Central memory CD8-positive, alpha-beta T cell (primary cell): ENCODE data around the gene VDAC1.

Source experiments
- ATAC-seq: fragments of 150-1000 bp; cut with Tn5 transposase; replicated peaks from 2 replicates; pipeline ENCODE4 v1.10.0; 2022; ENCODE audit warnings: mild to moderate bottlenecking, moderate FRiP score, moderate number of reproducible peaks; ENCODE audit not compliant: poor library complexity, severe bottlenecking; ENCODE audit errors: extremely low read depth
- DNase-seq, 2 donors: peaks; one replicate each; pipeline ENCODE4 v3.0.0; 2021; ENCODE audit warnings: low spot score in 2 of 2
- H3K27ac Mint-ChIP-seq: one replicate; pipeline ENCODE4 v1.8.0; 2022; ENCODE audit warnings: low read depth, mild to moderate bottlenecking, moderate library complexity, mixed read lengths
- H3K27me3 Mint-ChIP-seq: one replicate; pipeline ENCODE4 v1.8.0; 2022; ENCODE audit warnings: mixed read lengths
- H3K36me3 Mint-ChIP-seq: one replicate; pipeline ENCODE4 v1.8.0; 2022; ENCODE audit warnings: mild to moderate bottlenecking, moderate library complexity, mixed read lengths; ENCODE audit not compliant: insufficient read depth
- H3K4me1 Mint-ChIP-seq: one replicate; pipeline ENCODE4 v1.8.0; 2022; ENCODE audit warnings: mixed read lengths
- H3K4me3 Mint-ChIP-seq: one replicate; pipeline ENCODE4 v1.8.0; 2022; ENCODE audit warnings: mild to moderate bottlenecking, moderate library complexity, mixed read lengths
- H3K9me3 Mint-ChIP-seq: one replicate; pipeline ENCODE4 v1.8.0; 2022; ENCODE audit warnings: mixed read lengths

The VDAC1 gene

DNA sequence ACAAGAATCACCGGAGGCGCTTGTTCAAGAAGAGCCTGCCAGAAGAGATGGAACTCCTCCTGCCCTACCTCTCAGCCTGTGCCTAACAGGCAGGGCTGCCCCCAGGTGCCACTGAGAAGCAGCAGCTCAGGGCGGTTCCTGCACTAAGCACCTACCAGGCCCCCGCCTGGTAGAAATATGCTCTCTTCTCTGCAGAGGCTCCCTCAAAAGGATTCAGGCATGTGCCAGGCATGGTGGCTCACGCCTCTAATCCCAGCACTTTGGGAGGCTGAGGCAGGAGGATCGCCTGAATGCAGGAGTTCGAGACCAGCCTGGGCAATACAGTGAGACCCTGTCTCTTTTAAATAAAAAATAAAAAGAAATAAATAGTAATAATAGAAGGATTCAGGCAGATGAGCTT is 6.0 kb downstream of the VDAC1 start:
- ATAC-seq, result no peak
- H3K4me3 Mint-ChIP-seq, result no peak overlapping the region
- H3K27ac Mint-ChIP-seq, result no peak overlapping the region
- H3K4me1 Mint-ChIP-seq, result peaks cover 81% of the 10 kb centered on the region
- H3K9me3 Mint-ChIP-seq, result no peaks in the 10 kb centered on the region
- no peak for DNase-seq
- no peaks in the 10 kb centered on the region for H3K27me3 Mint-ChIP-seq
- peaks cover 11% of the 10 kb centered on the region for H3K36me3 Mint-ChIP-seq

DNA sequence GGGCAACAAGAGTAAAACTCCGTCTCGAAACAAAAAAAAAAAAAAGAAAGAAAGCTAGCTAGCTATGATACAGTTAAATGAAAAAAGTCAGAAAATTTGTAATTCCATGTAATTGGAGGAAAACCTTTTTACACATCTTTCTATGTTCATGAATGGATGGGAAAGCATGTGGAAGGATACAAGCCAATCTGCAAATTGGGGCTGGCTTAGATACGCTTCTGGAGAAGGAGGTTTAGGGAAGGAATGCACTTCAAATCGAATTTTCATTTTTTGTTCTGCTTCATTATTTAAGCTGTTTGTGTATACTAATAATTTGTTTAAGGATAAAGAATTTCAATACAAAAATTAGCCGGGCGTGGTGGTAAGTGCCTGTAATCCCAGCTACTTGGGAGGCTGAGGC is 6.7 kb downstream of the VDAC1 start:
- H3K27ac Mint-ChIP-seq, result no peak overlapping the region
- no peak for ATAC-seq
- peaks cover 6% of the 10 kb centered on the region for H3K36me3 Mint-ChIP-seq
- no peak for DNase-seq
- peaks cover 76% of the 10 kb centered on the region for H3K4me1 Mint-ChIP-seq
- H3K9me3 Mint-ChIP-seq, result no peaks in the 10 kb centered on the region
- no peak overlapping the region for H3K4me3 Mint-ChIP-seq
- no peaks in the 10 kb centered on the region for H3K27me3 Mint-ChIP-seq

DNA sequence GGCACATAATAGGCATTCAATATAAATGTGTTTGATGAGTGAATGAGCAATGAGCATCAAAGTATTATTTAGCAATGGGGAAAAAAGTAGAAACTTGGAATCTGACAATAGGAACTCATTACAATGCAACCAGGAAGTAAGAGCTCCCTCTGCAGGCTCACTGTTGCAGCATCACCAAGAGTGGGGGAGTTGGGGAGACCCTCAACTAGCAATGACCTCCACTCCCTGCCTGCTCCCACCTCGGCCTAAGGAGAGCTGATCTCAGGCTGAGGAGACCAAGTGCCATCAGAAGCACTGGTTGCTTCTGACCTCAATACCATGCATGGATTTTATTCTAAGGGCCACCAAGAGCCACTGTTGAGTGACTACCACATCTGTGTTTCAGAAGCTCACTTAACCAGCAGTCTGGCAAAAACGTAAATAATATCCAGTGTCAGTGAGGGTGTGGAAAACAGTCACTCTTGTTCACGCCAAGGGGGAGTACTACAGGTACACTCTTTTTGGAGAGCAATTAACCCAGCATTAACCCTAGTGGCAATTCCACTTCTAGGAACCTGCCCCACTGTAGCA is 8.0 kb downstream of the VDAC1 start:
- ATAC-seq, result no peak
- Mint-ChIP-seq H3K36me3 (peaks cover 2% of the 10 kb centered on the region), H3K4me1 (peaks cover 71% of the 10 kb centered on the region), H3K9me3 (no peaks in the 10 kb centered on the region), H3K27me3 (no peaks in the 10 kb centered on the region), H3K27ac (no peak overlapping the region), H3K4me3 (no peak overlapping the region)
- no peak for DNase-seq

DNA sequence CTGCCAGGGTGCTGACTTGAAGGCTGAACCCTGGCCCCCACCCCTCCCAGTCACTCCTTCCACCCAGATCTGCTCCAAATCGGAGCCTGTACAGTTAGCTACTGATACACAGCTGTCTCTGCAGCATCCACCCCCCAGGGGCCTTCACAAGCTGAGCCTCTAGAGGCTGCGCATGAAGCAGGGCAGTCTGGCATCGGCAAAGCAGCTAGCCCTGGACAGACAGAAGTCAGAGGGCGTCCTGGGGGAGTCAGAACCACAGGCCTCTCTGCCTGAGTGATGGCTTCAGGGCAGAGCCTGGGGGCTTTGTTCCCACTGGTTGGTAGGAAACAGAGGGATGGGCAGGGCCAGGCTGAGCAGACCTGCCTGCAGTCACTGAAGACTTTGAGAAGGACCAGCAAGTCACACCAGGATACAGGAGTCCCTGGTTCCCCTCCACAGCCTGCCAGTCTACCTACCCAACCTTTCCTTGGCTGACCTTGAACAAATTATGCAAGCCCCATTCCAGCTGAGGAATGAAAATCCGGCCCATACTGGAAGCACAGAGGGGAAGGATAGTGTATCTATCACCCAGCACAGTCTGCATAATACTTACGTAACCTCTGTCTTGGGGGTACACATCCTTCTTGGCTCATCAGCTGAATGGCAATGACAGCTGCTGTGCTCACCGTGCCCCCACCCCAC is 8.8 kb downstream of the VDAC1 start:
- H3K36me3 Mint-ChIP-seq, result peaks cover 9% of the 10 kb centered on the region
- peaks cover 65% of the 10 kb centered on the region for H3K4me1 Mint-ChIP-seq
- H3K27ac Mint-ChIP-seq, result no peak overlapping the region
- DNase-seq, result no peak
- ATAC-seq, result no peak
- no peak overlapping the region for H3K4me3 Mint-ChIP-seq
- H3K9me3 Mint-ChIP-seq, result no peaks in the 10 kb centered on the region
- H3K27me3 Mint-ChIP-seq, result no peaks in the 10 kb centered on the region

DNA sequence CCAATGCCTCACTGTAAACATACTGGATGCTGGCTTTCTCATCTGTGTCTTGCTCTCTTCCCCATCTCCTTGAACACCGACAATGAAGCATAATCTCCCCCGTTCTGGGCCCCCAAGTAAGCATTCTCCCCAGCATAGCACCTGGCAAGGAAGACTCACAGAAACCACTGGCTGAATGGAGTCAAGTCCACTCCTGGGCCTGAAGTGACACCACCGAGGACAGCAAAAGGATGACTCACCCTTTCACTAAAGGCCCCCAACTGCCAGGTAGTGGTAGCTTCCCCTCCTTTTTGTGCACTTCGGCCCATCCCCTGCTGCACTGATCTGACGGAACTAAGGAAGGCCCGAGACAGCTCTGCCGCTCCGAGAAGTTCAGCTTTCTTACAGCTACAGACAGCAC is 9.4 kb downstream of the VDAC1 start:
- H3K27ac Mint-ChIP-seq, result peak overlapping the region; percentile 16
- no peaks in the 10 kb centered on the region for H3K27me3 Mint-ChIP-seq

DNA sequence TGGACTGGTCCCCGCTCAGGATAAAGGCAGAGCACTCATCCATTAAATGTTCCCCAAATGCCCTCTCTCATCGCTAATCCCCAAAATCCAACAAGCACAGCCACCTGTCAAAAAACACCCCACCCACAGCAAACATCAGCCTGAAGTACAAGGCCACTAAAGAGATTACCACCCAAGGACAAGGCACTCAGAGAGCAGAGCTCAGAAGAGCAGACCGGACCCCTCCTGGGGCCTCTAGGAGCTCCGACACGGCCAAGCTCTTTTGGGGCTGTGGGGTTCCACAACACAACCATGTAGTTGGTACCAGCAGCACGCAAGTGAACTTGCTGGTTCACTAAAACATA is 9.8 kb downstream of the VDAC1 start:
- Mint-ChIP-seq H3K9me3 (no peaks in the 10 kb centered on the region), H3K27ac (peak overlapping the region; percentile 16), H3K4me3 (no peak overlapping the region), H3K36me3 (peaks cover 17% of the 10 kb centered on the region), H3K4me1 (peaks cover 59% of the 10 kb centered on the region), H3K27me3 (no peaks in the 10 kb centered on the region)
- ATAC-seq (no peak), DNase-seq (no peak)

More for the DNA sequence above, 9.4 kb downstream of the VDAC1 start:
- Mint-ChIP-seq H3K4me1 (peaks cover 63% of the 10 kb centered on the region), H3K36me3 (peaks cover 13% of the 10 kb centered on the region), H3K9me3 (no peaks in the 10 kb centered on the region), H3K4me3 (no peak overlapping the region)
- DNase-seq (no peak), ATAC-seq (no peak)

DNA sequence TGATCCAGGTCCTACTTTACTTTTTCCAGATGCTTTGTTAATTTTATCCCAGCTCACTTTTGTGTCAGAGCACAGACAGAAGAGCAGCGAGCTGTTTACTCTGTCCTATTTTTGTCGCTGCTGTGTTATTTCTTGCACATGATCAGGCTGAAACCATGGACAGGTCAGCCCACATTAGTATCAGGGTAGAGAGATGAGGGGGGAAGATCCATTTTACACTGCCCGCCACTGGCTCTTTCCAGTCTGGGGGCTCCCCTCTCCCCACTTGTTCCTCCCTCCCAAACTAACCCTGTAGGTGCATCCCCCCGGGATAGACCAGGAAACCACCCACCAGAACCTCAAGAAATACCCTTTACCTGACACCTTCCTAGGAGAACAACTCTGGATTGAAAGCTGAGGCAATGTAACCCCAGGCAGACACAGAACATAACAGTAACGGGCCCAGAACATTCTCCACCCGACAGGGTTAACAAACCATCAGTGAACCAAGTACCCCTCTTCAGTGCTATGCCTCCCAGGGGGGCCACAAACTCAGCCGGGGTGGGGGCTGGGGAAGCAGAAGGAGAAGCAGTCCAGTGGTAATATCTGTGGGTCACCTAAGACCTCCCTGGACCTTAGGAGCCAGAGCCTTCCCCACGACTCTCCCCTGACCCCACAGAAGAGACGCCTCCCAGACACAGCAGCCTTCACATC is 10.3 kb downstream of the VDAC1 start:
- Mint-ChIP-seq H3K36me3 (peaks cover 21% of the 10 kb centered on the region), H3K27ac (peak overlapping the region; percentile 16), H3K4me1 (peaks cover 54% of the 10 kb centered on the region), H3K27me3 (no peaks in the 10 kb centered on the region), H3K9me3 (no peaks in the 10 kb centered on the region), H3K4me3 (no peak overlapping the region)
- DNase-seq (no peak), ATAC-seq (no peak)

DNA sequence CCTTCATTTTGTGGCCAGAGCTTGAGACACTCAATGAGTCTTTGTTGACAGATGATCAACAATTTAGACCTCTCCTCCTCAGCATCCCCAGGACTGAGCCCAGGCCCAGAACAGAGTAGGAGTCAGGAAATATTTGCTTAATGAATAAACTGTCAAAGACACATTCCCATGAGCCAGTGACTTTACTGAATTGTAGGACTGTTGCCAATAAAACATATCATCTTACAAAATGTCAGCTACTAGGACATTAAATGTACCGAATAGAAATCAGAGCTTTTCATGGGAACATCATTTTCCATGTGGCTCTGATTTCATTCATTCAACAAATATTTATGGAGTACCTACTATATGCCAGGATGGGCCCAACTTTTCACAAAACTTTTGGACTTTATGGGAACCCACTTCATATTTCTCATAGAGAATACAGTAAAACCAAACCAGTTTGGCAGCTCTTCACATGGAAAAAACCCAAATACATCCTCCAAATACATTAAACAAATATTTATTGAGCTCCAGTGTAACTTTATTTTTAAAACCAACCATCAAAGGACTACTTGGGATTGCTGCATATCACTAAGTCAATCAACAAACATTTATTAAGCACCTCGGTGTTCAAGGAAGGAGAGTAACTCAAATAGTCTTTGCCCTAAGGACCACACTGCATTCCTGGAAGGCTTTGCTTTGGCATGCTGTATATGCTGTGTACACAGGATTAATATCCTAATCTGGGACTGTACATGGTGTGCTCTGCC is 11.4 kb downstream of the VDAC1 start:
- Mint-ChIP-seq H3K36me3 (peaks cover 26% of the 10 kb centered on the region), H3K27me3 (no peaks in the 10 kb centered on the region), H3K9me3 (no peaks in the 10 kb centered on the region), H3K27ac (no peak overlapping the region), H3K4me3 (no peak overlapping the region), H3K4me1 (peaks cover 46% of the 10 kb centered on the region)
- no peak for ATAC-seq
- DNase-seq, result no peak

DNA sequence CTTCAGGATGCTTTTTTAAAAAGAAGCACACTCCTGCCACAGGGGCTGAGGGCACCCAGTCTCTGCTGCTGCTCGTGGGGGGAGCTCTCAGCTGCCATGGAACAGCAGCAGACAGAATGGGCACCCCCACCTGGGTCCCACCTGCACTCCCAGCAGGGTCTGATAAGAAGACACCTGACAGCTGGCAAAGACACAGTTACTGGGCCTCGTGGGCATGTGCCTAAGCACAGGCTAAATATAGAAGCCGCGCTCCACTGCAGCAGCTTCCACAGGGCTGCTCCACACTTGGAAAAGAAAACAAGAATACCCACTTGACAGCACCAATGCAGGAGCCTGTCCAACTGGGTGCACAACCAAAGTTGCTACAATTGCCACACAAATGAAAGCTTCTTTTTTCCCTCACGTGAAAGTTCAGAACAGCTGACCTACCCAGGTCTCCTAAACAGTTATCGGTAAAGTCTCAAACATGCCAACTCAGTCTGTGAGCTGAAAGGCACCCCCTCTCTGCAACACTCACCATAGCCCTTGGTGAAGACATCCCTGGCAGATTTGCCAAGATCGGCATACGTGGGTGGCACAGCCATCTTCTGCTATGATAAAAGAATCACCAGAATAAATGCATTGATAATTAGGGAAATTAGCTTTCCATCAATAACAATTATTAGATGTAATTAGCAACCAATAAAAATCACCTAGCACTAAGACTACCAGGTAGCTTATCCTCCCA is 12.2 kb downstream of the VDAC1 start:
- DNase-seq (no peak), ATAC-seq (no peak)
- no peaks in the 10 kb centered on the region for H3K9me3 Mint-ChIP-seq
- no peak overlapping the region for H3K27ac Mint-ChIP-seq
- H3K36me3 Mint-ChIP-seq, result peaks cover 30% of the 10 kb centered on the region
- peaks cover 40% of the 10 kb centered on the region for H3K4me1 Mint-ChIP-seq
- H3K4me3 Mint-ChIP-seq, result no peak overlapping the region
- H3K27me3 Mint-ChIP-seq, result no peaks in the 10 kb centered on the region

DNA sequence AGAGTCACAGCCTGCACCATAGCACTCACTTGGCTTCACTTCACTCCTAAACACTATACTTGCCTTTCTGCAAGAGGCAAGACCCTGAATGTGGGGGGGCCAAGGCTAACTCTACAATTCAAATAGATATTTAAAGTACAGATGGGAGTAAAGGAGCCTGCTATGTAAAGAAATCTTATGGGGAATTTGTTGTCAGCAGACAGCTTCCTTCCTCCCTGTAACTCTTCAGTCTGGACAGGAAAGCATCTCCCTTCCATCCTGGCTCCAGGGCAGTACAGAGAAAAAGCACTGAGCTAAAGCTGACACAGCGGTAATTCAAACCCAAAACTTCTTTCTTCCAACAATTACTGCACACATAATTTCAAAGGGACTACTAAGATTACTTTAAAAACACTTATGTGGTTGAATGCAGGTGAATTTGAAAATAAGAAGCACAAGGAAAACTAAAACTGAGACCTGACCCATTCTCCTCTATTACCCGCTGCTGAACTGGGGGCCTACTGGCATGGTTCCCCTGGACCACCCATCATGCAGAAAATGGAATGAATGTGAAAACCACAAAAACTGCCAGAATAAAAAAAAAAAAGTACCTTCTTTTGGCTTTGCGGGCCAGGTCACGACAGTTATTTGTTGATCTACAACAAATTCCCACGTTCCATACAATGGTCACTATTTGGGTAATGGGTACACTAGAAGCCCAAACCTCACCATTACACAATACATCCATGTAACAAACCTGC is 13.4 kb downstream of the VDAC1 start:
- no peak overlapping the region for H3K4me3 Mint-ChIP-seq
- ATAC-seq (no peak), DNase-seq (no peak)
- no peaks in the 10 kb centered on the region for H3K27me3 Mint-ChIP-seq
- peaks cover 40% of the 10 kb centered on the region for H3K36me3 Mint-ChIP-seq
- H3K9me3 Mint-ChIP-seq, result no peaks in the 10 kb centered on the region
- H3K4me1 Mint-ChIP-seq, result peaks cover 35% of the 10 kb centered on the region
- no peak overlapping the region for H3K27ac Mint-ChIP-seq

DNA sequence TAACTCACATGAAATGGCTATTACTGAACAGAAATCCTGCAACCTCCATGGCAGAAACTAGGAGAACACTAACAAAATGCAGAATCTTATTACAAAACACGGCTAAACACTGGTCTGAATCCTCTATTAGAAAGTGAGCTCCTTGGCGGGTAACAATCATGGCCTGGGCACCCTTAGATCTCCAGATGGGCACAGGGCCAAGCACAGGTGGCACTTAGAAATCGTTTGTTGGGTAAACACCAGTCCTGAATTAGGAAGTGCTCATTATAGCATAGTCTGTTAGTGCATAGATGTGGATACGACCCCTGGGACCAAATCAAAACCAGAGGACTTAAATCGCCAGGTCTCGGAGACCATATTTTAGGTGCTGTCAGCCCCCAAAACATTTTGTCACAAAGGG is 14.4 kb downstream of the VDAC1 start:
- Mint-ChIP-seq H3K36me3 (peaks cover 40% of the 10 kb centered on the region), H3K4me3 (no peak overlapping the region), H3K9me3 (no peaks in the 10 kb centered on the region), H3K4me1 (peaks cover 25% of the 10 kb centered on the region), H3K27ac (no peak overlapping the region), H3K27me3 (no peaks in the 10 kb centered on the region)
- no peak for DNase-seq
- ATAC-seq, result no peak
